GM23338 (cell line): Measurements from ENCODE around the gene BCO1. TPM values are rescaled to one million over a fixed set of nuclear protein-coding genes. Genes with fewer than 3 reads are reported as not detected.

ENCODE experiments used
- ATAC-seq: fragments of 200-7000 bp; cut with Tn5 transposase; 3 replicates; pipeline ENCODE4 v1.9.1; 2020
- DNase-seq: peaks from one replicate; pipeline ENCODE4 v3.0.0-alpha.2; 2015; ENCODE audit warnings: low spot score
- H2AFZ ChIP-seq: fragments of 200-600 bp; sonication (generic); 2 replicates; pipeline ENCODE4 v1.8.0; 2016; ENCODE audit warnings: antibody characterized with exemption, mild to moderate bottlenecking, moderate library complexity
- H3F3A ChIP-seq: fragments of 200-600 bp; sonication (generic); replicated peaks from 2 replicates; pipeline ENCODE4 v1.8.0; 2017; ENCODE audit warnings: antibody characterized with exemption, mixed run types, low read depth
- H3K27ac ChIP-seq: fragments of 200-600 bp; sonication (generic); 2 replicates; pipeline ENCODE4 v1.6.1; 2016; ENCODE audit warnings: low read depth
- H3K27me3 ChIP-seq: fragments of 200-600 bp; sonication (generic); 2 replicates; pipeline ENCODE4 v1.8.0; 2016; ENCODE audit warnings: mild to moderate bottlenecking, mixed run types, moderate library complexity; ENCODE audit not compliant: insufficient read depth
- H3K36me3 ChIP-seq: fragments of 200-600 bp; sonication (generic); 2 replicates; pipeline ENCODE4 v1.8.0; 2016; ENCODE audit warnings: mild to moderate bottlenecking; ENCODE audit not compliant: insufficient read depth
- H3K4me1 ChIP-seq: fragments of 200-600 bp; sonication (generic); 2 replicates; pipeline ENCODE4 v1.8.0; 2016; ENCODE audit warnings: mild to moderate bottlenecking, moderate library complexity; ENCODE audit not compliant: insufficient read depth
- H3K4me2 ChIP-seq: fragments of 200-600 bp; sonication (generic); 2 replicates; pipeline ENCODE4 v1.7.1; 2017; ENCODE audit warnings: mixed run types
- H3K4me3 ChIP-seq: fragments of 200-600 bp; sonication (generic); 2 replicates; pipeline ENCODE4 v1.6.1; 2016; ENCODE audit warnings: mixed run types
- H3K79me2 ChIP-seq: fragments of 200-600 bp; sonication (generic); replicated peaks from 2 replicates; pipeline ENCODE4 v1.8.0; 2017; ENCODE audit warnings: mild to moderate bottlenecking; ENCODE audit not compliant: insufficient read depth
- H3K9me2 ChIP-seq: fragments of 200-600 bp; sonication (generic); 2 replicates; pipeline ENCODE4 v1.8.0; 2017; ENCODE audit not compliant: insufficient read depth
- H4K20me1 ChIP-seq: fragments of 200-600 bp; sonication (generic); replicated peaks from 2 replicates; pipeline ENCODE4 v1.8.0; 2017; ENCODE audit warnings: mild to moderate bottlenecking; ENCODE audit not compliant: insufficient read depth
- H3K27ac Mint-ChIP-seq: 2 replicates; pipeline ENCODE4 v1.8.0; 2020; ENCODE audit warnings: inconsistent platforms, mild to moderate bottlenecking, moderate library complexity, mixed read lengths
- H3K27me3 Mint-ChIP-seq: 3 replicates; pipeline ENCODE4 v1.8.0; 2022; ENCODE audit warnings: low read depth, mild to moderate bottlenecking, moderate library complexity, mixed read lengths, inconsistent platforms; ENCODE audit not compliant: insufficient read depth, poor library complexity
- H3K36me3 Mint-ChIP-seq: 3 replicates; pipeline ENCODE4 v1.8.0; 2021; ENCODE audit warnings: low read depth, mild to moderate bottlenecking, inconsistent platforms, moderate library complexity, mixed read lengths
- H3K4me1 Mint-ChIP-seq: 3 replicates; pipeline ENCODE4 v1.8.0; 2020; ENCODE audit warnings: mild to moderate bottlenecking, inconsistent platforms, mixed read lengths
- H3K4me3 Mint-ChIP-seq: 3 replicates; pipeline ENCODE4 v1.8.0; 2021; ENCODE audit warnings: moderate library complexity, mild to moderate bottlenecking, inconsistent platforms, mixed read lengths
- H3K9me3 Mint-ChIP-seq: 3 replicates; pipeline ENCODE4 v1.8.0; 2020; ENCODE audit warnings: moderate library complexity, mild to moderate bottlenecking, inconsistent platforms, mixed read lengths
- CREB1 ChIP-seq: fragments of 250-450 bp; sonication (Bioruptor Pico); IDR thresholded peaks from 2 replicates; pipeline ENCODE4 v1.5.0; 2020; ENCODE audit warnings: low read depth, mild to moderate bottlenecking, moderate library complexity
- CTCF ChIP-seq, 2 experiments: fragments of 200-600 bp in 1 of 2; sonication (generic) in 1 of 2; conservative IDR thresholded peaks; 2 replicates each; pipeline versions ENCODE4 v1.5.1 to v1.6.1; 2016 to 2017; ENCODE audit warnings: antibody characterized with exemption in 2 of 2, low read depth in 2 of 2, mild to moderate bottlenecking in 2 of 2, moderate library complexity in 1 of 2
- ETS1 ChIP-seq: IDR thresholded peaks from 2 replicates; pipeline ENCODE4 v1.6.1; 2016; ENCODE audit warnings: antibody characterized with exemption
- EZH2 ChIP-seq: fragments of 200-600 bp; sonication (generic); IDR thresholded peaks from one replicate; pipeline ENCODE4 v1.8.0; 2017; ENCODE audit warnings: antibody characterized with exemption, mild to moderate bottlenecking, low read depth; ENCODE audit not compliant: unreplicated experiment
- EZH2phosphoT487 ChIP-seq: fragments of 200-600 bp; sonication (generic); IDR thresholded peaks from one replicate; pipeline ENCODE4 v1.8.1; 2018; ENCODE audit warnings: antibody characterized with exemption; ENCODE audit not compliant: unreplicated experiment
- JUNB ChIP-seq: IDR thresholded peaks from one replicate; pipeline ENCODE4 v1.6.1; 2016; ENCODE audit warnings: antibody characterized with exemption; ENCODE audit not compliant: unreplicated experiment
- NANOG ChIP-seq: IDR thresholded peaks from 2 replicates; pipeline ENCODE4 v1.6.1; 2016; ENCODE audit warnings: antibody characterized with exemption, borderline replicate concordance
- POLR2AphosphoS5 ChIP-seq: IDR thresholded peaks from 2 replicates; pipeline ENCODE4 v1.6.1; 2016; ENCODE audit warnings: antibody characterized with exemption, low read depth
- STAT1 ChIP-seq: IDR thresholded peaks from one replicate; pipeline ENCODE4 v1.6.1; 2016; ENCODE audit warnings: antibody characterized with exemption; ENCODE audit not compliant: unreplicated experiment
- ZNF114 ChIP-seq: fragments of 250-450 bp; sonication (Bioruptor Pico); IDR thresholded peaks from 2 replicates; pipeline ENCODE4 v1.5.0; 2020; ENCODE audit warnings: mild to moderate bottlenecking, moderate library complexity
- ZNF331 ChIP-seq: fragments of 250-450 bp; sonication (Bioruptor Pico); IDR thresholded peaks from 2 replicates; pipeline ENCODE4 v1.5.0; 2020; ENCODE audit warnings: low read depth, mild to moderate bottlenecking, moderate library complexity
- ZNF462 ChIP-seq: fragments of 250-450 bp; sonication (Bioruptor Pico); IDR thresholded peaks from 2 replicates; pipeline ENCODE4 v1.5.0; 2020; ENCODE audit warnings: mild to moderate bottlenecking, moderate library complexity
- polyA plus RNA-seq: library from polyadenylated mRNA; unstranded; fragments of >200 nt; fragmentation: Nextera tagmentation; extraction: Ambion mirVana; gene quantifications from 2 replicates; pipeline ENCODE4 v1.2.1, GENCODE V29; 2016
- total RNA-seq: library from RNA; depleted of rRNA; stranded (reverse); fragments of >200 nt; shearing (Covaris generic); gene quantifications from 2 replicates; pipeline ENCODE4 v1.2.3, GENCODE V29; 2014
- TF ChIP-seq, protein P1 (sequence below): IDR thresholded peaks from one replicate; pipeline ENCODE4 v1.6.1; 2018; ENCODE audit warnings: antibody characterized with exemption; ENCODE audit not compliant: unreplicated experiment

BCO1 gene
- total and polyA plus RNA-seq, 2 experiments from 2014 or later, result 0.28 TPM; not detected in 1

- Mint-ChIP-seq H3K4me1 (no peaks in the 10 kb centered on the region), H3K9me3 (no peaks in the 10 kb centered on the region), H3K4me3 (no peak overlapping the region), H3K27me3 (no peaks in the 10 kb centered on the region), H3K36me3 (no peaks in the 10 kb centered on the region), H3K27ac (no peak overlapping the region)
- Histone ChIP-seq H3K9me2 (no peaks in the 10 kb centered on the region), H3K79me2 (no peaks in the 10 kb centered on the region), H3K27ac (no peak overlapping the region), H3K4me3 (no peak overlapping the region), H3K4me2 (no peak overlapping the region), H2AFZ (peak overlapping the region; percentile 72; the same call in 1 of the 2 replicates), H4K20me1 (no peaks in the 10 kb centered on the region), H3K27me3 (no peaks in the 10 kb centered on the region), H3K36me3 (no peaks in the 10 kb centered on the region), H3K4me1 (no peaks in the 10 kb centered on the region), H3F3A (no peaks in the 10 kb centered on the region)
- DNase-seq (no peak), ATAC-seq (no peak)
- TF ChIP-seq CREB1, result no peak
- no peak for TF ChIP-seq ZNF331
- TF ChIP-seq ZNF114 (CRISPR knock-in tag), result no peak
- no peak for TF ChIP-seq NANOG
- TF ChIP-seq POLR2AphosphoS5, result no peak
- no peak for TF ChIP-seq ZNF462 (CRISPR knock-in tag)
- no peak for TF ChIP-seq EZH2
- no peak for TF ChIP-seq ETS1
- TF ChIP-seq STAT1, result no peak
- no peak for TF ChIP-seq CTCF (conservative IDR thresholded peaks at IDR 0.05; ENCODE audit: low read depth in 2 of 2)
- no peak for TF ChIP-seq EZH2phosphoT487
- TF ChIP-seq, protein P1, sequence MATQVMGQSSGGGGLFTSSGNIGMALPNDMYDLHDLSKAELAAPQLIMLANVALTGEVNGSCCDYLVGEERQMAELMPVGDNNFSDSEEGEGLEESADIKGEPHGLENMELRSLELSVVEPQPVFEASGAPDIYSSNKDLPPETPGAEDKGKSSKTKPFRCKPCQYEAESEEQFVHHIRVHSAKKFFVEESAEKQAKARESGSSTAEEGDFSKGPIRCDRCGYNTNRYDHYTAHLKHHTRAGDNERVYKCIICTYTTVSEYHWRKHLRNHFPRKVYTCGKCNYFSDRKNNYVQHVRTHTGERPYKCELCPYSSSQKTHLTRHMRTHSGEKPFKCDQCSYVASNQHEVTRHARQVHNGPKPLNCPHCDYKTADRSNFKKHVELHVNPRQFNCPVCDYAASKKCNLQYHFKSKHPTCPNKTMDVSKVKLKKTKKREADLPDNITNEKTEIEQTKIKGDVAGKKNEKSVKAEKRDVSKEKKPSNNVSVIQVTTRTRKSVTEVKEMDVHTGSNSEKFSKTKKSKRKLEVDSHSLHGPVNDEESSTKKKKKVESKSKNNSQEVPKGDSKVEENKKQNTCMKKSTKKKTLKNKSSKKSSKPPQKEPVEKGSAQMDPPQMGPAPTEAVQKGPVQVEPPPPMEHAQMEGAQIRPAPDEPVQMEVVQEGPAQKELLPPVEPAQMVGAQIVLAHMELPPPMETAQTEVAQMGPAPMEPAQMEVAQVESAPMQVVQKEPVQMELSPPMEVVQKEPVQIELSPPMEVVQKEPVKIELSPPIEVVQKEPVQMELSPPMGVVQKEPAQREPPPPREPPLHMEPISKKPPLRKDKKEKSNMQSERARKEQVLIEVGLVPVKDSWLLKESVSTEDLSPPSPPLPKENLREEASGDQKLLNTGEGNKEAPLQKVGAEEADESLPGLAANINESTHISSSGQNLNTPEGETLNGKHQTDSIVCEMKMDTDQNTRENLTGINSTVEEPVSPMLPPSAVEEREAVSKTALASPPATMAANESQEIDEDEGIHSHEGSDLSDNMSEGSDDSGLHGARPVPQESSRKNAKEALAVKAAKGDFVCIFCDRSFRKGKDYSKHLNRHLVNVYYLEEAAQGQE, result no peak
- no peak for TF ChIP-seq JUNB
Observed at GRCh38 chr16:81277541-81278080, 39.1 kb downstream of the BCO1 start.
